Liver (tissue), 9 donors: Measurements from ENCODE around the gene YBEY. TPM values are rescaled to one million over a fixed set of nuclear protein-coding genes. Genes with fewer than 3 reads are reported as not detected.

Experiments used
- DNase-seq: peaks from one replicate; pipeline ENCODE4 v3.0.0-alpha.2; 2017; ENCODE audit warnings: low spot score
- H3K27ac ChIP-seq, 2 donors: one replicate each; pipeline ENCODE4 v1.7.0; 2013; ENCODE audit warnings: inconsistent platforms in 2 of 2, low read length in 2 of 2, control low read depth in 1 of 2, low read depth in 1 of 2, mild to moderate bottlenecking in 1 of 2
- H3K27me3 ChIP-seq, 4 donors: one replicate each; pipeline versions ENCODE4 v1.6.1 to v1.7.0; 2013; ENCODE audit warnings: low read length in 3 of 4, inconsistent platforms in 1 of 4, mild to moderate bottlenecking in 1 of 4, moderate library complexity in 1 of 4; ENCODE audit not compliant: control insufficient read depth in 4 of 4, insufficient read depth in 4 of 4
- H3K36me3 ChIP-seq, 4 donors: one replicate each; pipeline versions ENCODE4 v1.6.1 to v1.7.0; 2013; ENCODE audit warnings: low read length in 3 of 4, mild to moderate bottlenecking in 3 of 4, low read depth in 1 of 4, moderate library complexity in 1 of 4; ENCODE audit not compliant: control insufficient read depth in 4 of 4, insufficient read depth in 3 of 4
- H3K4me1 ChIP-seq, 4 donors: one replicate each; pipeline versions ENCODE4 v1.6.1 to v1.7.0; 2013; ENCODE audit warnings: low read length in 3 of 4, mild to moderate bottlenecking in 3 of 4, moderate library complexity in 1 of 4; ENCODE audit not compliant: control insufficient read depth in 4 of 4, insufficient read depth in 4 of 4
- H3K4me3 ChIP-seq, 3 donors: one replicate each; pipeline versions ENCODE4 v1.6.1 to v1.7.0; 2013; ENCODE audit warnings: low read length in 3 of 3, control low read depth in 1 of 3, low read depth in 1 of 3, mild to moderate bottlenecking in 1 of 3
- H3K9ac ChIP-seq, 2 donors: one replicate each; pipeline ENCODE4 v1.7.0; 2013; ENCODE audit warnings: low read length in 2 of 2, mild to moderate bottlenecking in 2 of 2, moderate library complexity in 2 of 2, control low read depth in 1 of 2, low read depth in 1 of 2
- H3K9me3 ChIP-seq, 4 donors: one replicate each; pipeline versions ENCODE4 v1.6.1 to v1.7.0; 2013; ENCODE audit warnings: low read length in 3 of 4; ENCODE audit not compliant: control insufficient read depth in 4 of 4
- ATF3 ChIP-seq: IDR thresholded peaks from 2 replicates; pipeline ENCODE4 v1.6.1; 2016; ENCODE audit warnings: antibody characterized with exemption
- CTCF ChIP-seq: fragments of 150-350 bp; IDR thresholded peaks from 2 replicates; pipeline ENCODE4 v1.5.1; 2017; ENCODE audit warnings: improper control_type of control experiment, low read depth, low read length; ENCODE audit not compliant: missing input control
- EGR1 ChIP-seq, 2 donors: IDR thresholded peaks; 2 replicates each; pipeline ENCODE4 v1.6.1; 2016 to 2018; ENCODE audit warnings: antibody characterized with exemption in 2 of 2, low read depth in 2 of 2
- FOXA1 ChIP-seq: IDR thresholded peaks from 2 replicates; pipeline ENCODE4 v1.6.1; 2016; ENCODE audit warnings: antibody characterized with exemption
- FOXA2 ChIP-seq: IDR thresholded peaks from 2 replicates; pipeline ENCODE4 v1.6.1; 2016; ENCODE audit warnings: antibody characterized with exemption
- GABPA ChIP-seq, 2 donors: IDR thresholded peaks in 1 of 2; conservative IDR thresholded peaks in 1 of 2; 2 replicates each; pipeline ENCODE4 v1.6.1; 2016; ENCODE audit warnings: antibody characterized with exemption in 2 of 2, mild to moderate bottlenecking in 1 of 2, moderate library complexity in 1 of 2
- HNF4A ChIP-seq, 2 donors: conservative IDR thresholded peaks; 2 replicates each; pipeline ENCODE4 v1.6.1; 2016; ENCODE audit warnings: antibody characterized with exemption in 2 of 2, mild to moderate bottlenecking in 2 of 2
- HNF4G ChIP-seq: IDR thresholded peaks from 2 replicates; pipeline ENCODE4 v1.6.1; 2016; ENCODE audit warnings: antibody characterized with exemption
- JUND ChIP-seq, 2 donors: IDR thresholded peaks; 2 replicates each; pipeline ENCODE4 v1.6.1; 2016; ENCODE audit warnings: antibody characterized with exemption in 2 of 2
- MAX ChIP-seq: IDR thresholded peaks from 2 replicates; pipeline ENCODE4 v1.6.1; 2016; ENCODE audit warnings: antibody characterized with exemption
- NR2F2 ChIP-seq: IDR thresholded peaks from 2 replicates; pipeline ENCODE4 v1.6.1; 2016; ENCODE audit warnings: antibody characterized with exemption
- RAD21 ChIP-seq, 2 donors: IDR thresholded peaks; 2 replicates each; pipeline ENCODE4 v1.6.1; 2016; ENCODE audit warnings: antibody characterized with exemption in 2 of 2, mild to moderate bottlenecking in 2 of 2
- REST ChIP-seq: IDR thresholded peaks from 2 replicates; pipeline ENCODE4 v1.6.1; 2016; ENCODE audit warnings: antibody characterized with exemption, mild to moderate bottlenecking
- RXRA ChIP-seq, 2 donors: IDR thresholded peaks; 2 replicates each; pipeline ENCODE4 v1.6.1; 2017 to 2018; ENCODE audit warnings: antibody characterized with exemption in 2 of 2, mild to moderate bottlenecking in 1 of 2
- SP1 ChIP-seq: IDR thresholded peaks from 2 replicates; pipeline ENCODE4 v1.6.1; 2018; ENCODE audit warnings: antibody characterized with exemption, mild to moderate bottlenecking
- TAF1 ChIP-seq: conservative IDR thresholded peaks from 2 replicates; pipeline ENCODE4 v1.6.1; 2016; ENCODE audit warnings: antibody characterized with exemption, mild to moderate bottlenecking
- YY1 ChIP-seq: IDR thresholded peaks from 2 replicates; pipeline ENCODE4 v1.6.1; 2016; ENCODE audit warnings: antibody characterized with exemption, mild to moderate bottlenecking
- ZBTB33 ChIP-seq: IDR thresholded peaks from 2 replicates; pipeline ENCODE4 v1.6.1; 2016; ENCODE audit warnings: antibody characterized with exemption
- WGBS: extraction: QIAGEN DNeasy Blood & Tissue Kit; methylation state at CpG from one replicate; pipeline ENCODE4 v1.1.7; 2013; 5-methylcytosine and 5-hydroxymethylcytosine counted together
- polyA plus RNA-seq, 2 donors: library from polyadenylated mRNA; stranded (reverse) in 1 of 2; unstranded in 1 of 2; fragments of 200-250 nt in 1 of 2; fragments of >200 nt in 1 of 2; fragmentation: Nextera tagmentation in 1 of 2; extraction: Ambion mirVana in 1 of 2; gene quantifications; one replicate each; pipeline versions ENCODE4 v1.2.1 to v1.2.3, GENCODE V29; 2013 to 2015
- total RNA-seq, 2 donors: library from RNA; depleted of rRNA; stranded (reverse); fragments of >200 nt; gene quantifications; one replicate each; pipeline ENCODE4 v1.2.3, GENCODE V29; 2014
- donor health status: healthy.
- donor health status: healthy.
- donor health status: healthy.
- donor health status: healthy.
- donor health status: healthy.

The YBEY gene
- total and polyA plus RNA-seq, 4 donors = 6.3 to 11.8 (median 10.0) TPM

- no peak overlapping the region for H3K4me3 ChIP-seq
- no peaks in the 10 kb centered on the region for H3K9me3 ChIP-seq
- no peak for DNase-seq
These were observed 30.7 kb downstream of the YBEY start for GRCh38 chr21:46316708-46317324.

GRCh38 chr21:46317710-46318463 is 31.7 kb downstream of the YBEY start:
- Histone ChIP-seq H3K27ac (no peak overlapping the region), H3K36me3 (no peaks in the 10 kb centered on the region), H3K4me3 (no peak overlapping the region), H3K9ac (no peak overlapping the region), H3K4me1 (peaks cover 0 to 8% (median 8%) of the 10 kb centered on the region in 4 donors), H3K9me3 (no peaks in the 10 kb centered on the region), H3K27me3 (no peaks in the 10 kb centered on the region)
- WGBS = 86% methylated on average over 20 of the region's 20 CpGs
- DNase-seq = no peak
- no peak for TF ChIP-seq HNF4A (conservative IDR thresholded peaks at IDR 0.05)
- no peak for TF ChIP-seq CTCF
- no peak for TF ChIP-seq REST
- no peak for TF ChIP-seq NR2F2
- no peak for TF ChIP-seq RXRA (IDR thresholded peaks at IDR 0.05)
- no peak for TF ChIP-seq JUND (IDR thresholded peaks at IDR 0.05)
- no peak for TF ChIP-seq RAD21 (IDR thresholded peaks at IDR 0.05)
- no peak for TF ChIP-seq SP1
- no peak for TF ChIP-seq FOXA2
- TF ChIP-seq MAX = no peak
- TF ChIP-seq GABPA (IDR thresholded peaks at IDR 0.05 in 1 of 2, conservative IDR thresholded peaks at IDR 0.05 in 1 of 2) = no peak
- TF ChIP-seq TAF1 = no peak
- no peak for TF ChIP-seq ATF3
- TF ChIP-seq YY1 = no peak
- TF ChIP-seq HNF4G = no peak
- no peak for TF ChIP-seq EGR1 (IDR thresholded peaks at IDR 0.05; ENCODE audit: low read depth in 2 of 2)
- TF ChIP-seq ZBTB33 = no peak
- no peak for TF ChIP-seq FOXA1

More at GRCh38 chr21:46316708-46317324, 30.7 kb downstream of the YBEY start:
- Histone ChIP-seq H3K9ac (no peak overlapping the region), H3K4me1 (no peaks in the 10 kb centered on the region), H3K27me3 (no peaks in the 10 kb centered on the region), H3K27ac (no peak overlapping the region), H3K36me3 (no peaks in the 10 kb centered on the region)
- TF ChIP-seq RXRA (IDR thresholded peaks at IDR 0.05) (no peak), FOXA2 (no peak)
- WGBS = 97% methylated on average over 14 of the region's 14 CpGs
